Activated CD4-positive, alpha-beta T cell treated with anti-CD3 and anti-CD28 coated beads for 36 hours (primary cell): ENCODE results near the gene CNP. TPM values are rescaled to one million over a fixed set of nuclear protein-coding genes. Genes with fewer than 3 reads are reported as not detected.

Experiments
- ATAC-seq: fragments of 200-7000 bp; cut with Tn5 transposase; one replicate; pipeline ENCODE4 v1.10.0; 2021; ENCODE audit warnings: mild to moderate bottlenecking, moderate library complexity
- CTCF ChIA-PET: fragments of 350-600 bp; sonication (Branson Sonifier 250); formaldehyde crosslinking; loops from one replicate; lab custom pipeline; 2021; ENCODE audit warnings: antibody characterized with exemption; lab: Charles Lee
- POLR2A ChIA-PET: fragments of 350-600 bp; sonication (Branson Sonifier 250); formaldehyde crosslinking; loops from one replicate; lab custom pipeline; 2021; ENCODE audit warnings: antibody characterized with exemption, inconsistent platforms; lab: Charles Lee
- DNase-seq: peaks from one replicate; pipeline ENCODE4 v3.0.0-alpha.2; 2020
- H3K27ac Mint-ChIP-seq: one replicate; pipeline ENCODE4 v1.8.0; 2021; ENCODE audit warnings: mixed read lengths
- H3K27me3 Mint-ChIP-seq: one replicate; pipeline ENCODE4 v1.8.0; 2021; ENCODE audit warnings: mixed read lengths
- H3K36me3 Mint-ChIP-seq: one replicate; pipeline ENCODE4 v1.8.0; 2021; ENCODE audit warnings: low read depth, mixed read lengths
- H3K4me1 Mint-ChIP-seq: one replicate; pipeline ENCODE4 v1.8.0; 2021; ENCODE audit warnings: mixed read lengths
- H3K4me3 Mint-ChIP-seq: one replicate; pipeline ENCODE4 v1.8.0; 2021; ENCODE audit warnings: mild to moderate bottlenecking, moderate library complexity, mixed read lengths
- H3K9me3 Mint-ChIP-seq: one replicate; pipeline ENCODE4 v1.8.0; 2021; ENCODE audit warnings: low read depth, mixed read lengths
- intact Hi-C, 2 experiments: fragments of 100-400 bp; cut with DNase I in 1 of 2; cut with micrococcal nuclease in 1 of 2; formaldehyde crosslinking; loops; one replicate each; pipeline versions ENCODE4 v1.14.2 to v1.15.1; 2022 to 2024; cut with DNase I, micrococcal nuclease
- total RNA-seq, 2 experiments: library from RNA; stranded (reverse); gene quantifications; one replicate each; pipeline ENCODE4 v1.2.3, GENCODE V29; 2021

Gene CNP
- total RNA-seq, 2 experiments from 2014 or later: 55.1 to 77.0 TPM

DNA sequence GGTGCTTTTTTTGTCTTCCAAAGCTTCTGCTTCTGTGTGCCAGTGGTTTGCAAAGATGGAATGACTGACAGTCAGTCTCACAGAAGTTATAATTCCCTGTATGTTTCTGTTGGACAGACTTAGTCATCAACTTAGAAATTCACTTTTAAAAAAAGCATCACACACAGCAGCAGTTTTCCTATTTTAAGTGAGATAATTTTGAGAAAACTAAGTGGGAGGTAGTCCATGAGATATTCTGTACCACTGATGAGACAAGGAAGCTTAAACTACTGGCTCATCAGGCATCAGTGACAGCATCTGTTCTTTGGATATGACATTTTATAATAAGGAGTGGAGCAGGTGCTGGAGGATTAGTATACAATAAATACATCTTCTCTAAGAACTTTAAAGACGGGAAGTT, 20.0 kb downstream of the CNP start:
- no peaks in the 10 kb centered on the region for H3K27me3 Mint-ChIP-seq
- no peaks in the 10 kb centered on the region for H3K9me3 Mint-ChIP-seq
- no peak overlapping the region for H3K4me3 Mint-ChIP-seq
- H3K27ac Mint-ChIP-seq: peak overlapping the region; percentile 89
- DNase-seq (no peak), ATAC-seq (no peak)
- intact Hi-C loops: no loop called here
- POLR2A ChIA-PET: interaction anchor here (1.4 to 1.5 kb wide), 2 partner anchors 18 to 20 kb away, joined by 3 to 7 read pairs; partner anchors contain the start of gene CNP
- H3K36me3 Mint-ChIP-seq: peaks cover 67% of the 10 kb centered on the region
- CTCF ChIA-PET: interaction anchor here (1.4 kb wide), 1 partner anchor 33 kb away, joined by 5 read pairs; the partner anchor contains the start of gene NKIRAS2
- H3K4me1 Mint-ChIP-seq: peaks cover 17% of the 10 kb centered on the region

DNA sequence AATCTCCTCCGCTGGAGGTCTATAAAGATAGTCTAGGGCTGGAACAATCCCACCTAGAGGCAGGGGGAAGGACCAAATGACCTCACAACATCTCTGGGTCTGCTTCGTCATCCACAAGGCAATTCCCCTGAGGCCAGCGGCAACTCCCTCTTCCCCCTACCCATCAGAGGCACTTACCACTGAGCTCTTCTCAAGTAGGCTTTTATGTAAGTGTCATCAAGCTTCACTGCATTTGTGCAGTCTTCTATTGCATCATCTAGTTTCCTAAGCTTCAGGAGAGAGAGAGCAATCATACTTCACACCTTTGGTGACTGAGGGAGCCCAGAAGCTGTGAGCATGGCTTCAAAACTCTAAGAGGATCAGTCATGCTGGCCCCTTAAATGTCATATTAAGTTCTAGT, 21.0 kb downstream of the CNP start:
- ChIA-PET CTCF (interaction anchor here (0.6 to 1.4 kb wide), 4 partner anchors 22 to 32 kb away, joined by 3 to 5 read pairs (median 3); partner anchors contain the start of genes DNAJC7 and NKIRAS2), POLR2A (interaction anchor here (1.1 to 1.5 kb wide), 3 partner anchors 15 to 21 kb away, joined by 3 to 7 read pairs (median 4); partner anchors contain the start of gene CNP)
- ATAC-seq (peak; percentile 94), DNase-seq (peak; percentile 43)
- Mint-ChIP-seq H3K27ac (peak overlapping the region; percentile 89), H3K9me3 (no peaks in the 10 kb centered on the region), H3K4me3 (no peak overlapping the region), H3K36me3 (peaks cover 63% of the 10 kb centered on the region), H3K27me3 (no peaks in the 10 kb centered on the region), H3K4me1 (peaks cover 17% of the 10 kb centered on the region)
- intact Hi-C loops: no loop called here

DNA sequence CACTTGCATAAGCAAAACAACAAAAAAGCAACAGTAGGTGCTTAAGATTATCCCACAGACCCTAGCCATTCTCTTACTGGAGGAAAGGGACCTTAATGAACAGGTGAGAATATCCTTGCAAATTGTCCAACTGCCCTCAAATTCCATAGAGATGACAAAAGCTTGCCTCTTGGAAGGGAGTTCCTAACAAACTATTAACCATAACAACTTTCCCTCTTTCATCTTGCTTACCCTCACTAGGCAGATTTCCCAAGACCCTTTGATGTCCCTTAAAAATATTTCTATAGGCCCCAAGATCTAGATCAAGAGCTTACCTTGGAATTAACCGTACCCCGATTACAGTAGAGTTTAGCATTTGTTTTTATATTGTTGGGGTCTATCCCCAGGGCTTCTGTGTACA, 21.8 kb downstream of the CNP start:
- H3K27ac Mint-ChIP-seq: peak overlapping the region; percentile 89
- ChIA-PET CTCF (interaction anchor here (0.6 to 1.1 kb wide), 4 partner anchors 13 to 286 kb away, joined by 3 to 4 read pairs (median 3); partner anchors contain the start of gene GHDC), POLR2A (no interaction called here)
- intact Hi-C loops: no loop called here
- H3K4me1 Mint-ChIP-seq: peaks cover 17% of the 10 kb centered on the region
- ATAC-seq: no peak
- H3K36me3 Mint-ChIP-seq: peaks cover 64% of the 10 kb centered on the region
- no peaks in the 10 kb centered on the region for H3K27me3 Mint-ChIP-seq
- no peak overlapping the region for H3K4me3 Mint-ChIP-seq
- DNase-seq: no peak
- H3K9me3 Mint-ChIP-seq: no peaks in the 10 kb centered on the region

DNA sequence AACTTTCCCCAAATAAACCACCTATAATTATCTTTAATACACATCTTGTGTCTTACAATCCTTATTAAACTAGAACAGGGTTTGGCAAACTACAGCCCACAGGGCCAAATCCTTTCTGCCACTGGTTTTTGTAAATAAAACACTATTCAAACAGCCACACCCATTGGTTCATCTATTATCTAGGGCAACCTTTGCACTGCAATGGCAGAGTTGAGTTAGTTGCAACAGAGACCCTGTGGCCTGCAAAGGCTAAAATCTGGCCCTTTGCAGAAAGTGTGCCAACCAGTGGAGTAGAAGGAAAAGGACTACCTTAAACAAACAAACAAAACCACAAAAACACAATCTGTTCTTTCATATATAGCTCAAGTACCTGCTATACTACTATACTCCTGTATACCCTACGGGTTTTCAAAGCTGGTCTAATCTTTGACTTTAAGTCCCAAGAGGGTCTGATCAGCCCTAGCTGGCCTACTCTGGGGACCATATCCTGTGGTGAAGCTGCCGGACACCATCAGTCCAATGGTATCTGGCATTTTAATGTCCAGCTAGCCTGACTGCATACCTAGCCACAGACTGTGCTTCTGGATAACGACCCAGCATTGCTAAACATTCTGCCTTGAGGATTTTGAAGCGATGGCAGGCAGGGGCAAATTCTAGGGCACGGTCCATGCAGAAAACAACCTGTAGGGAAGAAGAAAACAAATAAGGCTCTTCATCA, 23.3 kb downstream of the CNP start:
- ATAC-seq (no peak), DNase-seq (no peak)
- peaks cover 17% of the 10 kb centered on the region for H3K4me1 Mint-ChIP-seq
- intact Hi-C loops: no loop called here
- POLR2A ChIA-PET: no interaction called here
- H3K36me3 Mint-ChIP-seq: peaks cover 60% of the 10 kb centered on the region
- H3K9me3 Mint-ChIP-seq: no peaks in the 10 kb centered on the region
- CTCF ChIA-PET: interaction anchor here (1.1 kb wide), 1 partner anchor 12 kb away, joined by 4 read pairs; no protein-coding TSS in a partner anchor
- H3K4me3 Mint-ChIP-seq: no peak overlapping the region
- H3K27me3 Mint-ChIP-seq: no peaks in the 10 kb centered on the region
- no peak overlapping the region for H3K27ac Mint-ChIP-seq

DNA sequence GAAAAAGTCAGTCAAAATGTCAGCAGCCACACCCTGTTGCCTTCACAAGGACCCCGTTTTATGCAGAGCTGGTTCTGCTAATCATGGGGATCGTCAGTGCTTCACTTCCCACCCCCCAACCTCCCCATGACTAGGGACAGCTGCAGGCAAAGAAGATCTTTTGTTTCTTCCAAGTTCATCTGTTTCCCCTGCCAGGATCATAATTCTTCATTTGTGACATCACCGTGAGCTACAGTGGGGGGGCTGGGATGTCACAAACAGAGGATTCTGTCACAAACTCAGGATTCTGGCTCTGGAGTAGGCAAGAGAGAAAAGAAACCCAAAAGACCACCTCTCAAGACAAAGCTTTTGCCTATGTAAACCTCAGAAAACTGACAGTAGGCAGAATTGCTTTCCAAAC, 26.0 kb downstream of the CNP start:
- no peaks in the 10 kb centered on the region for H3K27me3 Mint-ChIP-seq
- H3K4me1 Mint-ChIP-seq: peaks cover 22% of the 10 kb centered on the region
- ATAC-seq (no peak), DNase-seq (no peak)
- ChIA-PET POLR2A (no interaction called here), CTCF (interaction anchor here (0.6 to 0.7 kb wide), 3 partner anchors 17 to 463 kb away, joined by 3 to 4 read pairs (median 3); no protein-coding TSS in a partner anchor)
- intact Hi-C loops: no loop called here
- no peak overlapping the region for H3K27ac Mint-ChIP-seq
- H3K4me3 Mint-ChIP-seq: no peak overlapping the region
- no peaks in the 10 kb centered on the region for H3K9me3 Mint-ChIP-seq
- H3K36me3 Mint-ChIP-seq: peaks cover 57% of the 10 kb centered on the region

DNA sequence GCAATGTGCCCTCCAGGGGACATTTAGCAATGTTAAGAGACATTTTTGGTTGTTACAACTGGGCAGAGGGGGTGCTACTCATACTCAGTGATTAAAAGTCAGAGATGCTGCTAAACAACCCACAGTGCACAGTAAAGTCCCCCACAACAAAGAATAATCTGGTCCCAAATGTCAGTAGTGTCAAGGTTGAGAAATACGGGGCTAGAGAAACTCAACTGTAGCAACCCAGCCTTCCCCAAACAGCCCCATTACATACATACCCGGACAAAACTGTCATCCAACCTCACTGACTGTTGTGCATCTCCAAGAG, 30.2 kb downstream of the CNP start:
- Mint-ChIP-seq H3K36me3 (peaks cover 42% of the 10 kb centered on the region), H3K27me3 (no peaks in the 10 kb centered on the region), H3K4me1 (peaks cover 12% of the 10 kb centered on the region), H3K9me3 (no peaks in the 10 kb centered on the region), H3K27ac (peak overlapping the region; percentile 26), H3K4me3 (no peak overlapping the region)
- ATAC-seq (no peak), DNase-seq (no peak)
- ChIA-PET CTCF (no interaction called here), POLR2A (no interaction called here)
- intact Hi-C loops: no loop called here

DNA sequence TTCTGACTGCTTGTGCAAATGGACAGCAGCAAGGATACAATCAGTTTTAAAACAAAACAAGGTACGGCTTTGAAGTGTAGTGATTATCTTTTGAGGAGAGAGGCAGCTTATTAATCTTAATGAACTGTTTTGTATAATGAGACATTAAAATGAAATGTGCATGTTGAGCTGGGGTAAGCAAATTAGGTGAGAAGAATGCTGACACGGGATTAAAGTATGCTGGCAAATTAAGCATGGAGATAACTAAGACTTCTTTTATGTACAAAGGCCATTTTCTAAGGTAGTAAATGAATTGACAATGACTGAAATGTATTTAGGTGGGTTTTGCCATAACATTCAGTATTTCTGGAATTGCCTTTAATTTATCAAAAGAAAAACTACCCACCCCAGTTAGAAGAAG, 31.9 kb downstream of the CNP start:
- no peaks in the 10 kb centered on the region for H3K27me3 Mint-ChIP-seq
- no peak overlapping the region for H3K27ac Mint-ChIP-seq
- H3K9me3 Mint-ChIP-seq: no peaks in the 10 kb centered on the region
- no peak overlapping the region for H3K4me3 Mint-ChIP-seq
- peaks cover 30% of the 10 kb centered on the region for H3K36me3 Mint-ChIP-seq
- no peak for ATAC-seq
- peaks cover 16% of the 10 kb centered on the region for H3K4me1 Mint-ChIP-seq
- intact Hi-C loops: no loop called here
- ChIA-PET CTCF (interaction anchor here (1.1 kb wide), 1 partner anchor 31 kb away, joined by 3 read pairs; no protein-coding TSS in a partner anchor), POLR2A (no interaction called here)
- no peak for DNase-seq

DNA sequence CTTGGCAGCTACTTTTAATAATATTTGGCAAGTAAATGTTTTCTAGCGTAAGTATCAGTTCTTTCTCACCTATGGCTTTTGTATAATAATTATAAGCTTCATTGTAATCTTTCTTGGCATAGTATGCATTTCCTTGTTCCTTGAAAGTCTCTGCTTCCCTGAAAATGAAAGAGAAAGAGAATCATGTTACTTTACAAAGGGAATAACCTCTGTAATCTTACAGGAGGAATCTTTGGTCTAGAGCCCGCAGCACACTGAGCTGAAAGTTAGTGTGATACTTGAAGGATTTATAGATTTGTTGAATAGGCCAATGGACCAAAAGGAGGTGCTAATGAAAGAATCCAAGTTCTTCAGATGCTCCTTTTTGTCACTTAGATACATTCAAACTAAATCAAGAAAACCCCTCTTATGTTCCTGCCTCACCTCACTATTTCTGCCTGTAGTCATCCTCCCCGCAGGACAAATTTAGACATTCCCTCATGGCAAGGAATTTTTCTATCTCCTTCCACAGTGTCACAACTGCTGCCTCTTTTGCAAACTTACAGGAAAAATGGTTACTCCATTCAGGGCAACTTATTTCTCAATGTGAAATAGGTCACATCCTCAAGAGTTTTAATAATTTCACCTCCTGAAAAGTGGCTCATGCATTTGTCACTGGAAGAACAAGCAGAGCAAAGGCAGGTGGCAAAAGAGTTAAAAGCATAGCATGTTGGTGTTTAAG, 34.0 kb downstream of the CNP start:
- no peak overlapping the region for H3K4me3 Mint-ChIP-seq
- H3K4me1 Mint-ChIP-seq: peaks cover 24% of the 10 kb centered on the region
- ATAC-seq: no peak
- intact Hi-C loops: no loop called here
- no peaks in the 10 kb centered on the region for H3K9me3 Mint-ChIP-seq
- peaks cover 24% of the 10 kb centered on the region for H3K36me3 Mint-ChIP-seq
- H3K27ac Mint-ChIP-seq: peak overlapping the region; percentile 15
- H3K27me3 Mint-ChIP-seq: no peaks in the 10 kb centered on the region
- ChIA-PET POLR2A (interaction anchor here (0.7 kb wide), 1 partner anchor 308 kb away, joined by 3 read pairs; no protein-coding TSS in a partner anchor), CTCF (interaction anchor here (0.6 to 1.3 kb wide), 3 partner anchors 16 to 280 kb away, joined by 3 read pairs; no protein-coding TSS in a partner anchor)
- no peak for DNase-seq

DNA sequence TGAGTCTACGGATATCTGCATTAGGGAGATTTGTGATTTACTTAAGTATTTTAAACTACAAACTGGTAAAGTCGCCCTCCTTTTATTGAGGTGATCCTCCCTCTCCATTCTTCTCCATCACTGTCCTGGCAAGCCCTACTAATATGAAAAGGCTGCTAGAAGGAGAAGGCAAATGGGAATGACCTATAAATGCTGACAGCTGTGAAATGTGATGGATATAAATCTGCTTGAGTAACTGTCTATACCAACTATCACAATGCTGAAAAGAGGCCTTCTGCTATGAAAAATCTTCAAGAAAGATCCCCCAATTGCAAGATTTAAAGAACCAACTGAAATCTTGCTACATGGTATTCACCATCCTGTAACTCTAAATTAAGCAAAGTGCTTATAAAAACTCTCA, 35.1 kb downstream of the CNP start:
- Mint-ChIP-seq H3K9me3 (no peaks in the 10 kb centered on the region), H3K27me3 (no peaks in the 10 kb centered on the region), H3K36me3 (peaks cover 17% of the 10 kb centered on the region), H3K27ac (no peak overlapping the region), H3K4me3 (no peak overlapping the region), H3K4me1 (peaks cover 17% of the 10 kb centered on the region)
- intact Hi-C loops: no loop called here
- CTCF ChIA-PET: interaction anchor here (1.2 kb wide), 1 partner anchor 13 kb away, joined by 4 read pairs; no protein-coding TSS in a partner anchor
- no peak for DNase-seq
- POLR2A ChIA-PET: no interaction called here
- no peak for ATAC-seq

DNA sequence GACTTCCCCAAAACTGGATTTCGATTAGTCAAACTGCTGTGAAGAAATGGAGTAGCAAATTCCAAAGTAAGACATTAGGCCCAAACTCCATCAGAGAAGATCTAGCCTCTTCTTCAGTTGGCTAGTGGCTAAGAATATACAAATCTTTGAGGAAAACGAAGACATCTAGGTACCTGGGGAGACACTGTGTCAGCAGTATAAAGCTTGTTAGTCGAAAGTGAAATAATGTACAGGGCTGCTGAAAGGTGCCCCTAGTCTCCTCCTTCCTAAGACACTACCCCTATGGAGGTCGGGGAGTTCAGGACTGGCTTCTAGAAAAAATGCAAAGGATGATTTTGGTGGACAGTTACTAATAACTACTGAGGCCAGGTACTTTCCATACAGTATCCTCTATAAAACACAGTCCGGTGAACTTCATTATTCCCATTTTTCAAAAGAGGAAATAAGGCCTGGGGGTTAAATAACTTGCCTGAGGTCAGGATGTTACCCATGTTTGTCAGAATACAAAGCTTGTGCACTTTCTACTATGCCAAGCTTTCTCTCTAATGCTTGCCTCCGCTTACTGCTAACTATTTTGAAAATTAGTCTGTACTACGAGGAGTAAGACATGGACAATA, 35.7 kb downstream of the CNP start:
- no peak overlapping the region for H3K27ac Mint-ChIP-seq

DNA sequence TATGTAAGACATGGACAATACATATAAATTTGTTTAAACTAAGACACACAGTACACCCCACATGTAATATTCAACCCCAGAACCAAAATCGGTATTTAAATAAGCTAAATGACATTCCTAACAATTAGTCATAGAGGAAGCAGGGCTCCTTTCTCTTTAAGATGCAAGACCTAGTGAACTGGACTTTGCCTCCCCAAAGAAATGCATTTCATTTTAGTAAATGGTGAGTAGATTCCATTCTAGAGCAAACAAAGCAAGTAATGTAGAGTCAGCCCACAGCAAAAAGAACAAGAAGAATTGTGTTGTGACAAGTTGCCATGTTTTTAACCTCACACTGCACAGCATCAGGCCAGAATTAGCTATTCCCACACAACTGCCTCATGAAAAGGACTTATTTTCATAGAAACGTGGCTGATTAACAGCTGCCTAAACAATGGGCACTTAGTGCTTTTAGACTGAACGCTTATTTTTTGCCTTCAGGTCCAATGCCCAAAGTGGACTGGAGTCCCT, 36.3 kb downstream of the CNP start:
- ChIA-PET CTCF (interaction anchor here (0.7 to 2.2 kb wide), 3 partner anchors 13 to 510 kb away, joined by 3 to 10 read pairs (median 7); no protein-coding TSS in a partner anchor), POLR2A (interaction anchor here (0.6 kb wide), 2 partner anchors 9 to 515 kb away, joined by 3 to 4 read pairs; no protein-coding TSS in a partner anchor)
- DNase-seq: no peak
- H3K4me1 Mint-ChIP-seq: peaks cover 16% of the 10 kb centered on the region
- peaks cover 16% of the 10 kb centered on the region for H3K36me3 Mint-ChIP-seq
- H3K27ac Mint-ChIP-seq: no peak overlapping the region
- intact Hi-C loops: no loop called here
- H3K9me3 Mint-ChIP-seq: no peaks in the 10 kb centered on the region
- no peak for ATAC-seq
- no peaks in the 10 kb centered on the region for H3K27me3 Mint-ChIP-seq
- H3K4me3 Mint-ChIP-seq: no peak overlapping the region

More for the DNA sequence above, 35.7 kb downstream of the CNP start:
- ChIA-PET CTCF (interaction anchor here (1.2 to 2.2 kb wide), 3 partner anchors 13 to 16 kb away, joined by 4 to 10 read pairs (median 7); no protein-coding TSS in a partner anchor), POLR2A (interaction anchor here (0.6 kb wide), 1 partner anchor 516 kb away, joined by 4 read pairs; no protein-coding TSS in a partner anchor)
- no peak for DNase-seq
- H3K4me1 Mint-ChIP-seq: peaks cover 15% of the 10 kb centered on the region
- intact Hi-C loops: no loop called here
- no peak overlapping the region for H3K4me3 Mint-ChIP-seq
- no peak for ATAC-seq
- H3K36me3 Mint-ChIP-seq: peaks cover 15% of the 10 kb centered on the region
- H3K9me3 Mint-ChIP-seq: no peaks in the 10 kb centered on the region
- no peaks in the 10 kb centered on the region for H3K27me3 Mint-ChIP-seq
